BLaER1 (cell line): ENCODE measurements around the gene RADIL.
A peak's percentile ranks its signal among the peaks of the same experiment; 100 is the strongest.

Experiments used
- H3K27ac ChIP-seq: shearing (Covaris generic); formaldehyde crosslinking; 2 replicates; pipeline ENCODE4 v1.8.1; 2022
- H3K27me3 ChIP-seq: shearing (Covaris generic); formaldehyde crosslinking; 2 replicates; pipeline ENCODE4 v1.8.1; 2022
- H3K36me3 ChIP-seq: shearing (Covaris generic); formaldehyde crosslinking; 2 replicates; pipeline ENCODE4 v1.8.1; 2022
- H3K4me1 ChIP-seq: shearing (Covaris generic); formaldehyde crosslinking; 2 replicates; pipeline ENCODE4 v1.8.1; 2022
- H3K4me2 ChIP-seq: shearing (Covaris generic); formaldehyde crosslinking; 2 replicates; pipeline ENCODE4 v1.8.1; 2022
- H3K4me3 ChIP-seq: shearing (Covaris generic); formaldehyde crosslinking; 2 replicates; pipeline ENCODE4 v1.8.1; 2022
- H3K9ac ChIP-seq: shearing (Covaris generic); formaldehyde crosslinking; 2 replicates; pipeline ENCODE4 v1.8.1; 2022
- H3K9me3 ChIP-seq: shearing (Covaris generic); formaldehyde crosslinking; 2 replicates; pipeline ENCODE4 v1.8.1; 2022
- H4K20me1 ChIP-seq: shearing (Covaris generic); formaldehyde crosslinking; 2 replicates; pipeline ENCODE4 v1.8.1; 2022
- Cebpa-rat ChIP-seq: shearing (Covaris generic); IDR thresholded peaks from 2 replicates; pipeline ENCODE4 v1.8.1; 2022

The RADIL gene

GRCh38 chr7:4751398-4751947 is 132.0 kb downstream of the RADIL start:
- TF ChIP-seq Cebpa-rat, result no peak
- H3K4me3 ChIP-seq, result peak overlapping the region; percentile 11; the same call in 1 of the 2 replicates
- peak overlapping the region; percentile 61; the same call in 1 of the 2 replicates for H3K9ac ChIP-seq
- H4K20me1 ChIP-seq, result peaks cover 89% of the 10 kb centered on the region
- H3K27ac ChIP-seq, result peak overlapping the region; percentile 46; the same call in 1 of the 2 replicates
- H3K9me3 ChIP-seq, result no peaks in the 10 kb centered on the region
- H3K36me3 ChIP-seq, result peaks cover 92% of the 10 kb centered on the region
- H3K4me1 ChIP-seq, result peaks cover 67% of the 10 kb centered on the region
- H3K4me2 ChIP-seq, result peak overlapping the region; percentile 56
- no peaks in the 10 kb centered on the region for H3K27me3 ChIP-seq

- peak overlapping the region; percentile 89 for H3K4me2 ChIP-seq
- no peaks in the 10 kb centered on the region for H3K27me3 ChIP-seq
- peaks cover 78% of the 10 kb centered on the region for H3K36me3 ChIP-seq
- H3K27ac ChIP-seq, result peak overlapping the region; percentile 68
- H3K9ac ChIP-seq, result peak overlapping the region; percentile 20; the same call in 1 of the 2 replicates
- TF ChIP-seq Cebpa-rat, result no peak
- H3K4me3 ChIP-seq, result no peak overlapping the region
- H3K4me1 ChIP-seq, result peaks cover 84% of the 10 kb centered on the region
- H4K20me1 ChIP-seq, result peaks cover 98% of the 10 kb centered on the region
- H3K9me3 ChIP-seq, result no peaks in the 10 kb centered on the region
These were observed 133.7 kb downstream of the RADIL start for GRCh38 chr7:4749798-4750197.

GRCh38 chr7:4749363-4749762 is 134.2 kb downstream of the RADIL start:
- Histone ChIP-seq H3K4me2 (peak overlapping the region; percentile 89), H3K9ac (peak overlapping the region; percentile 20; the same call in 1 of the 2 replicates), H3K4me1 (peaks cover 88% of the 10 kb centered on the region), H3K27me3 (no peaks in the 10 kb centered on the region), H4K20me1 (peaks cover 98% of the 10 kb centered on the region), H3K27ac (peak overlapping the region; percentile 68), H3K36me3 (peaks cover 73% of the 10 kb centered on the region), H3K9me3 (no peaks in the 10 kb centered on the region), H3K4me3 (no peak overlapping the region)
- no peak for TF ChIP-seq Cebpa-rat
